HG02884 (cell line): ENCODE results near the gene SPSB1.
"Not testable (repeated sequence)": the region's sequence is repeated elsewhere in the genome, so short reads cannot be mapped to it uniquely, and the experiment has no call there.

Experiments used
- ATAC-seq: cut with Tn5 transposase; IDR thresholded peaks from one replicate; pipeline ENCODE4 v1.9.1; 2021; ENCODE audit warnings: mild to moderate bottlenecking, moderate library complexity; ENCODE audit not compliant: unreplicated experiment

SPSB1 gene

GRCh38 chr1:9299571-9300541 lies 7.2 kb downstream of the SPSB1 start:
- ATAC-seq = not testable (repeated sequence)

- ATAC-seq = no peak
These were observed 7.9 kb downstream of the SPSB1 start for GRCh38 chr1:9300573-9300972.

GRCh38 chr1:9302745-9303524 lies 10.2 kb downstream of the SPSB1 start:
- ATAC-seq = no peak

GRCh38 chr1:9303916-9304315 lies 11.2 kb downstream of the SPSB1 start:
- ATAC-seq = no peak

GRCh38 chr1:9305216-9305615 lies 12.5 kb downstream of the SPSB1 start:
- no peak for ATAC-seq

GRCh38 chr1:9306006-9306405 lies 13.3 kb downstream of the SPSB1 start:
- no peak for ATAC-seq

- no peak for ATAC-seq
These were observed 14.6 kb downstream of the SPSB1 start for GRCh38 chr1:9307303-9307702.

- no peak for ATAC-seq
These were observed 15.6 kb downstream of the SPSB1 start for GRCh38 chr1:9308236-9308785.

GRCh38 chr1:9309080-9309479 lies 16.4 kb downstream of the SPSB1 start:
- ATAC-seq = no peak

GRCh38 chr1:9309991-9310390 lies 17.3 kb downstream of the SPSB1 start:
- ATAC-seq = no peak

GRCh38 chr1:9311029-9311428 lies 18.3 kb downstream of the SPSB1 start:
- no peak for ATAC-seq

GRCh38 chr1:9311479-9311878 lies 18.8 kb downstream of the SPSB1 start:
- no peak for ATAC-seq

- no peak for ATAC-seq
These were observed 19.6 kb downstream of the SPSB1 start for GRCh38 chr1:9312168-9312720.

GRCh38 chr1:9313576-9313975 lies 20.9 kb downstream of the SPSB1 start:
- ATAC-seq = no peak

- ATAC-seq = no peak
These were observed 21.4 kb downstream of the SPSB1 start for GRCh38 chr1:9314111-9314510.

GRCh38 chr1:9314711-9315379 lies 22.2 kb downstream of the SPSB1 start:
- no peak for ATAC-seq

- ATAC-seq = no peak
These were observed 22.9 kb downstream of the SPSB1 start for GRCh38 chr1:9315411-9316079.

GRCh38 chr1:9316080-9316444 lies 23.4 kb downstream of the SPSB1 start:
- ATAC-seq = no peak

- ATAC-seq = no peak
These were observed 23.8 kb downstream of the SPSB1 start for GRCh38 chr1:9316512-9316911.

- no peak for ATAC-seq
These were observed 24.4 kb downstream of the SPSB1 start for GRCh38 chr1:9317072-9317471.
